Sigmoid colon (tissue), 4 donors: ENCODE measurements around the gene CEP112.

ENCODE experiments used
- CTCF ChIP-seq, 4 experiments: fragments of 450-650 bp in 3 of 4; fragments of 200-600 bp in 1 of 4; IDR thresholded peaks; one replicate each; pipeline ENCODE4 v1.5.1; 2016 to 2019; ENCODE audit warnings: antibody characterized with exemption in 4 of 4, mild to moderate bottlenecking in 3 of 4, moderate library complexity in 2 of 4
- EP300 ChIP-seq, 4 donors: sonication (generic); formaldehyde crosslinking; IDR thresholded peaks; one replicate each; pipeline ENCODE4 v1.6.1; 2017; ENCODE audit warnings: antibody characterized with exemption in 4 of 4
- POLR2A ChIP-seq, 2 donors: fragments of 450-650 bp; IDR thresholded peaks; one replicate each; pipeline ENCODE4 v1.6.1; 2016; ENCODE audit warnings: antibody characterized with exemption in 2 of 2, mild to moderate bottlenecking in 2 of 2, moderate library complexity in 2 of 2
- POLR2AphosphoS5 ChIP-seq, 4 donors: sonication (generic); formaldehyde crosslinking; IDR thresholded peaks; one replicate each; pipeline ENCODE4 v1.6.1; 2017; ENCODE audit warnings: antibody characterized with exemption in 4 of 4

- no peak for TF ChIP-seq CTCF (IDR thresholded peaks at IDR 0.05)
- TF ChIP-seq EP300 (IDR thresholded peaks at IDR 0.05) = no peak
- TF ChIP-seq POLR2AphosphoS5 (IDR thresholded peaks at IDR 0.05) = no peak
- TF ChIP-seq POLR2A (IDR thresholded peaks at IDR 0.05) = no peak
Measured at GRCh38 chr17:66088173-66088572, 103.8 kb downstream of the CEP112 start.
